ENCODE measurements around the gene FILIP1L. TPM values are rescaled to one million over a fixed set of nuclear protein-coding genes. Genes with fewer than 3 reads are reported as not detected.

FILIP1L gene
- total and polyA plus RNA-seq, 8 donors = 10.6 to 98.4 (median 57.0) TPM

DNA sequence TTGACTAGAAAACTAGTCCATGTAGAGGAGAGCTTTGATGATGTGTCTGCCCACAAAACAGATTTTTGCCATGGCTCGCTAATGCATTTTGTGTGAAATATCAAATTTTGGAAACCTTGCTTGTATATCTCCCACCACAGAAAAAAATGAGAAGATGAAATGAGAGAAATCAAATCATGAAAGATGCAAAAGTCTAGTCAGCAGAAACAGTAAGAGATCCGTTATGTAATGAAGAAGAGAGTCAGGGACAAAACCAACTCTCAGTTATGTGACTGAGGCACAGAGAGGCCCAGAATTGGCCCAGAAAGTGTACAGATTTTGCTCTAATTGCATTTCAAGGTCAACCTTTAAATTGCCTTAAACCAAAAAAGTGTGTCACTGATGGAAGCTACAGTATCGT is 107.0 kb downstream of the FILIP1L start:
- WGBS, 5 donors = 81 to 90% (median 85%) methylated on average over 3 of the region's 3 CpGs
- no peak for DNase-seq
- TF ChIP-seq POLR2A (IDR thresholded peaks at IDR 0.05) = no peak
- no peak for TF ChIP-seq EP300 (IDR thresholded peaks at IDR 0.05)
- no peak for TF ChIP-seq POLR2AphosphoS5 (IDR thresholded peaks at IDR 0.05)
- TF ChIP-seq, protein P1, sequence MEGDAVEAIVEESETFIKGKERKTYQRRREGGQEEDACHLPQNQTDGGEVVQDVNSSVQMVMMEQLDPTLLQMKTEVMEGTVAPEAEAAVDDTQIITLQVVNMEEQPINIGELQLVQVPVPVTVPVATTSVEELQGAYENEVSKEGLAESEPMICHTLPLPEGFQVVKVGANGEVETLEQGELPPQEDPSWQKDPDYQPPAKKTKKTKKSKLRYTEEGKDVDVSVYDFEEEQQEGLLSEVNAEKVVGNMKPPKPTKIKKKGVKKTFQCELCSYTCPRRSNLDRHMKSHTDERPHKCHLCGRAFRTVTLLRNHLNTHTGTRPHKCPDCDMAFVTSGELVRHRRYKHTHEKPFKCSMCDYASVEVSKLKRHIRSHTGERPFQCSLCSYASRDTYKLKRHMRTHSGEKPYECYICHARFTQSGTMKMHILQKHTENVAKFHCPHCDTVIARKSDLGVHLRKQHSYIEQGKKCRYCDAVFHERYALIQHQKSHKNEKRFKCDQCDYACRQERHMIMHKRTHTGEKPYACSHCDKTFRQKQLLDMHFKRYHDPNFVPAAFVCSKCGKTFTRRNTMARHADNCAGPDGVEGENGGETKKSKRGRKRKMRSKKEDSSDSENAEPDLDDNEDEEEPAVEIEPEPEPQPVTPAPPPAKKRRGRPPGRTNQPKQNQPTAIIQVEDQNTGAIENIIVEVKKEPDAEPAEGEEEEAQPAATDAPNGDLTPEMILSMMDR (IDR thresholded peaks at IDR 0.05) = no peak
- intact Hi-C loops (cut with DNase I; ENCODE audit: low total_unique reads) = no loop called here
- no peak overlapping the region for H3K4me3 ChIP-seq
- peaks cover 33 to 75% (median 50%) of the 10 kb centered on the region in 4 donors for H3K4me1 ChIP-seq
- H3K27ac ChIP-seq = peak overlapping the region; percentile 13 to 69 (median 29)
- no peaks in the 10 kb centered on the region for H3K27me3 ChIP-seq
- H3K36me3 ChIP-seq = no peaks in the 10 kb centered on the region
- no peaks in the 10 kb centered on the region for H3K9me3 ChIP-seq

DNA sequence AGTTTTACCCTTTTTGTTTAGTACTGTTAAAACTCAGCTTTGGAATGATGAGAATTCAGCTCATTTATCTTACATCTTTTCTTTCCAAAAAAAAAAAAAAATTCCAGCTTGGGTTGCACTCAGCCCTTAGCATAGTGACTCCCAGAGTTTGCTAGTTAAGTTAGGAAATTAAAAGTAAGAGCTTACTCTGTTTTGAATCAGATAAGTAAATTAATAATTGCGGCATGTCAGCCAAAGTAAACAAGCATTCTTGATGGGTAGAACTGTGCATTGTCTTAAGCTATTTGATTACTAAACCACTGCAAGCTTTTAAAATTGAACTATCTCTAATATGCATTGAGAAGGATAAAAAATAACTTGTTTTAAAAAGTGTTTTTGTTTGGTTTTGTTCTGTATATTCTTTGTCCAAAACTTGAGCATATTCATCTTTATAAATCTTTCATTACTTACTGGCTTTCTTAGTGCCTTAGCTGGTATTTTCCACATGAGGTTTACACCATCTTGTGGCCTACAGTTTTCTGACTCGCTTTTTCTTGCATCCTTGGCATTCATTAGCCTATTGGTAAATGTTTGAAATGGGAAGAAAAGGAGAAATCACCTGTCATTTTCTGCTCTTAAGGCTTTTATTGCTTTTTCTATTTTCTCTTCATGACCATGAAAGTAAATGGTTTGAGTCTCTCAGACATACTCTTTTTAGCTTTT is 107.6 kb downstream of the FILIP1L start:
- 32 to 51% (median 37%) methylated on average over 2 of the region's 2 CpGs for WGBS, 5 donors
- TF ChIP-seq POLR2AphosphoS5 (IDR thresholded peaks at IDR 0.05) = no peak
- no peak for TF ChIP-seq POLR2A (IDR thresholded peaks at IDR 0.05)
- no peak for TF ChIP-seq EP300 (IDR thresholded peaks at IDR 0.05)
- TF ChIP-seq, protein P1 (IDR thresholded peaks at IDR 0.05) = no peak
- intact Hi-C loops (cut with DNase I; ENCODE audit: low total_unique reads) = no loop called here
- Histone ChIP-seq H3K36me3 (no peaks in the 10 kb centered on the region), H3K9me3 (no peaks in the 10 kb centered on the region), H3K4me1 (peaks cover 33 to 80% (median 51%) of the 10 kb centered on the region in 4 donors), H3K4me3 (no peak overlapping the region), H3K27ac (peak overlapping the region in 4 of 5 donors; percentile 13 to 69 (median 43)), H3K27me3 (no peaks in the 10 kb centered on the region)
- peak in 1 of 2 donors; percentile 45 for DNase-seq

DNA sequence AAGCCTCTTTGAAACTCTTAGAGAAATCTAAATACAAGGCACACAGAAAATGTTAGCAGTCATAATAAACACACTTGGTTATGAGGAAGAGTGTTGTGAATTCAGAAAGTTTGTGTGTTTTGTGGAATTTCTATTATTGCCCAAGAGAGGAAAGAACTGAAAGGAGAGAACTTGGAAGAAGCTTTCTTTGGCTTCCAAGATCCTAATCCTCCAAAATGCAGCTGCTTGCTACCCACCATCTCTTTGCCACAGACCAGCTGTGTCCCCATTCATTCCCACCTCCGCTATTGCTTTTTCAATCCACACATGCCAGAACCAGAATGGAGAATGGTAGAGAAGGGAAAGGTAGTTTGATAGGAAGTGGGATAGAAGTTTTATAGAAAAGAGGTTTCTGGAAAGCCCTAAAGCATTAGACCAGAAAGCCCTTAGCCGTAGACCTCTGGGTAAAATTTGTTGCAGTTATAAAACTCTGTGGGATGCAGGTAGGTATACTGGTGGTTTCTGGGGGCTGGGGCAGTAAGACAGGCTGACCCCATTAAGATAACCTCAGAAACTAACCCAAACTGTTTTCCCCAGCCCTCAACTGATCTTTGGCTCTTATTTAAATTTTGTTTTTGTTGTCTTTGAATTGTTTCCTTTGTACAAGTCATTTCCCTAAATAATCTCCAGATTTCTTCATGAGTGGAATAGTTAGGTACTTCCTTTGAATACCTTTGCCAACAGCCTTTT is 108.5 kb downstream of the FILIP1L start:
- TF ChIP-seq, protein P1 (IDR thresholded peaks at IDR 0.05) = no peak
- TF ChIP-seq POLR2AphosphoS5 (IDR thresholded peaks at IDR 0.05) (no peak), POLR2A (IDR thresholded peaks at IDR 0.05) (no peak), EP300 (IDR thresholded peaks at IDR 0.05) (no peak)
- Histone ChIP-seq H3K9me3 (no peaks in the 10 kb centered on the region), H3K4me1 (peaks cover 33 to 80% (median 51%) of the 10 kb centered on the region in 4 donors), H3K4me3 (no peak overlapping the region), H3K36me3 (no peaks in the 10 kb centered on the region), H3K27me3 (no peaks in the 10 kb centered on the region), H3K27ac (peak overlapping the region in 4 of 5 donors; percentile 38 to 69 (median 54))
- WGBS, 5 donors = 58 to 95% (median 68%) methylated on average over 2 of the region's 2 CpGs
- DNase-seq = no peak
- intact Hi-C loops (cut with DNase I; ENCODE audit: low total_unique reads) = no loop called here

DNA sequence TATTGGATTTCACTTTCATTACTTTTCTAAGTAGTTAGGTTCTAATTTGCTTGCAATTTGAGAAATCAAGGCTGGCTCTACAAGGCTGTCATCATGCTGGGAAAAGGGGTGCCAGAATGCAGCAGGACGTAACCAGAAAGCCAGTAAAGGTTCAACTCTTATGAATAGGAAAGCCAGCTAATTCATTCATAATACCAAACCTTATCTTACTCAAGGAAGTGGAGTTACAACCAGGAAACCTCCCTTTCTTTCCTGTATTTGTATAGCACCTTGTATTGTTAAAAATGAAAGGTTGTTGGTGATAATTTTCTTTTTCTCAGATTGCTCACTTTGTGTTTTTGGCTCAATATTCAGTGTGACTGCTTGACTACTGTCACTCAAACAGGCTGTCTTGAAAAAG is 109.4 kb downstream of the FILIP1L start:
- intact Hi-C loops (cut with DNase I; ENCODE audit: low total_unique reads) = no loop called here
- peaks cover 30 to 78% (median 49%) of the 10 kb centered on the region in 4 donors for H3K4me1 ChIP-seq
- no peaks in the 10 kb centered on the region for H3K9me3 ChIP-seq
- peak in 1 of 2 donors; percentile 50 for DNase-seq
- WGBS, 5 donors = 23 to 48% (median 38%) methylated on average over 1 of the region's 1 CpG
- H3K36me3 ChIP-seq = no peaks in the 10 kb centered on the region
- TF ChIP-seq POLR2AphosphoS5 (IDR thresholded peaks at IDR 0.05) (peak in 1 of 3 donors; percentile 37), EP300 (IDR thresholded peaks at IDR 0.05) (no peak)
- H3K27me3 ChIP-seq = no peaks in the 10 kb centered on the region
- H3K4me3 ChIP-seq = no peak overlapping the region
- peak overlapping the region in 4 of 5 donors; percentile 8 to 69 (median 53) for H3K27ac ChIP-seq

Data from stomach (tissue), 9 donors.